Suprapubic skin (tissue), 3 donors: Measurements from ENCODE around the gene PGGHG.

Experiments
- POLR2AphosphoS5 ChIP-seq, 3 donors: sonication (generic); formaldehyde crosslinking; IDR thresholded peaks; one replicate each; pipeline ENCODE4 v1.6.1; 2017; ENCODE audit warnings: antibody characterized with exemption in 3 of 3
- TF ChIP-seq, protein P1 (sequence below), 2 donors: fragments of 200-600 bp in 1 of 2; fragments of 450-650 bp in 1 of 2; sonication (generic) in 1 of 2; IDR thresholded peaks; one replicate each; pipeline ENCODE4 v1.5.1; 2016 to 2019; ENCODE audit warnings: antibody characterized with exemption in 2 of 2, mild to moderate bottlenecking in 1 of 2, moderate library complexity in 1 of 2

GRCh38 chr11:250274-250673 lies 38.7 kb upstream of the PGGHG start:
- TF ChIP-seq POLR2AphosphoS5 (IDR thresholded peaks at IDR 0.05): no peak
- TF ChIP-seq, protein P1, sequence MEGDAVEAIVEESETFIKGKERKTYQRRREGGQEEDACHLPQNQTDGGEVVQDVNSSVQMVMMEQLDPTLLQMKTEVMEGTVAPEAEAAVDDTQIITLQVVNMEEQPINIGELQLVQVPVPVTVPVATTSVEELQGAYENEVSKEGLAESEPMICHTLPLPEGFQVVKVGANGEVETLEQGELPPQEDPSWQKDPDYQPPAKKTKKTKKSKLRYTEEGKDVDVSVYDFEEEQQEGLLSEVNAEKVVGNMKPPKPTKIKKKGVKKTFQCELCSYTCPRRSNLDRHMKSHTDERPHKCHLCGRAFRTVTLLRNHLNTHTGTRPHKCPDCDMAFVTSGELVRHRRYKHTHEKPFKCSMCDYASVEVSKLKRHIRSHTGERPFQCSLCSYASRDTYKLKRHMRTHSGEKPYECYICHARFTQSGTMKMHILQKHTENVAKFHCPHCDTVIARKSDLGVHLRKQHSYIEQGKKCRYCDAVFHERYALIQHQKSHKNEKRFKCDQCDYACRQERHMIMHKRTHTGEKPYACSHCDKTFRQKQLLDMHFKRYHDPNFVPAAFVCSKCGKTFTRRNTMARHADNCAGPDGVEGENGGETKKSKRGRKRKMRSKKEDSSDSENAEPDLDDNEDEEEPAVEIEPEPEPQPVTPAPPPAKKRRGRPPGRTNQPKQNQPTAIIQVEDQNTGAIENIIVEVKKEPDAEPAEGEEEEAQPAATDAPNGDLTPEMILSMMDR (IDR thresholded peaks at IDR 0.05): no peak
